ENCODE results near the gene MEF2A.

MEF2A gene

GRCh38 chr15:99702895-99703602, 137.3 kb downstream of the MEF2A start:
- ChIA-PET POLR2A (interaction anchor here (1.9 kb wide), 1 partner anchor 30 kb away, joined by 11 read pairs; the partner anchor contains the start of gene LYSMD4), CTCF (interaction anchor here (0.6 to 3.7 kb wide), 28 partner anchors 10 to 600 kb away, joined by 3 to 142 read pairs (median 10); partner anchors contain the start of gene MEF2A)
- TF ChIP-seq PRDM10 (tag by site-specific recombination; IDR thresholded peaks at IDR 0.05) (peak; percentile 90), ZBTB11 (tag by site-specific recombination; conservative IDR thresholded peaks at IDR 0.05; ENCODE audit: low read depth) (no peak), ZNF529 (tag by site-specific recombination; IDR thresholded peaks at IDR 0.05; ENCODE audit: insufficient replicate concordance) (no peak), ZBTB1 (tag by site-specific recombination; IDR thresholded peaks at IDR 0.05) (no peak), ZNF843 (tag by site-specific recombination; IDR thresholded peaks at IDR 0.05) (no peak), ZNF707 (tag by site-specific recombination; IDR thresholded peaks at IDR 0.05) (no peak), ZNF23 (tag by site-specific recombination; IDR thresholded peaks at IDR 0.05; ENCODE audit: borderline replicate concordance) (no peak), ZNF138 (tag by site-specific recombination; IDR thresholded peaks at IDR 0.05; ENCODE audit: borderline replicate concordance) (no peak), ZNF362 (tag by site-specific recombination; IDR thresholded peaks at IDR 0.05) (peak; percentile 86)
- peaks cover 3% of the 10 kb centered on the region for H3K4me1 ChIP-seq (ENCODE audit: control insufficient read depth, insufficient read depth, low read length)
- peak overlapping the region; percentile 25 for H3K27ac ChIP-seq (ENCODE audit: extremely low read depth, low read depth, low read length)
- no peaks in the 10 kb centered on the region for H3K36me3 ChIP-seq (ENCODE audit: control insufficient read depth in 2 of 2, insufficient read depth in 1 of 2, low read length in 2 of 2)
- H3K4me3 ChIP-seq (ENCODE audit: low read depth, low read length), result no peak overlapping the region
- no peaks in the 10 kb centered on the region for H3K9me3 ChIP-seq (ENCODE audit: control insufficient read depth, insufficient read depth, low read depth, low read length)

- Histone ChIP-seq H3K27ac (ENCODE audit: extremely low read depth, low read depth, low read length) (0 out of 2 replicates have a peak overlapping the region, but pooled peaks have one; percentile 7), H3K4me3 (ENCODE audit: low read depth, low read length) (no peak overlapping the region), H3K4me1 (ENCODE audit: control insufficient read depth, insufficient read depth, low read length) (peaks cover 7% of the 10 kb centered on the region), H3K36me3 (ENCODE audit: control insufficient read depth in 2 of 2, insufficient read depth in 1 of 2, low read length in 2 of 2) (no peaks in the 10 kb centered on the region), H3K9me3 (ENCODE audit: control insufficient read depth, insufficient read depth, low read depth, low read length) (no peaks in the 10 kb centered on the region)
- CTCF ChIA-PET, result interaction anchor here (0.6 to 3.7 kb wide), 107 partner anchors 9 to 1938 kb away, joined by 3 to 142 read pairs (median 5); partner anchors contain the start of genes LYSMD4 and MEF2A
- POLR2A ChIA-PET, result interaction anchor here (1.1 to 1.9 kb wide), 4 partner anchors 30 to 599 kb away, joined by 3 to 14 read pairs (median 8); partner anchors contain the start of genes LYSMD4, MEF2A and SYNM
- TF ChIP-seq REPIN1 (tag by site-specific recombination; IDR thresholded peaks at IDR 0.05; ENCODE audit: low read depth), result no peak
- TF ChIP-seq INSM2 (tag by site-specific recombination; IDR thresholded peaks at IDR 0.05), result peak; percentile 64; the same call in 1 of the 2 replicates
- TF ChIP-seq ZNF449 (tag by site-specific recombination; IDR thresholded peaks at IDR 0.05), result no peak
- peak; percentile 99 for TF ChIP-seq ATF2 (tag by site-specific recombination; IDR thresholded peaks at IDR 0.05; ENCODE audit: low read depth)
- no peak for TF ChIP-seq YY1 (tag by site-specific recombination; IDR thresholded peaks at IDR 0.05)
- peak; percentile 69; the same call in 1 of the 2 replicates for TF ChIP-seq ZNF362 (tag by site-specific recombination; IDR thresholded peaks at IDR 0.05)
Observed at GRCh38 chr15:99703603-99704443, 138.0 kb downstream of the MEF2A start.

Data from HEK293 (cell line).